SK-N-MC (cell line): ENCODE measurements around the gene JMJD7.

Source experiments
- EZH2 ChIP-seq: fragments of 200-600 bp; sonication (generic); IDR thresholded peaks from one replicate; pipeline ENCODE4 v1.6.1; 2017; ENCODE audit warnings: antibody characterized with exemption
- FOXP2 ChIP-seq: optimal IDR thresholded peaks from 2 replicates; pipeline ENCODE3; 2011; ENCODE audit warnings: mild to moderate bottlenecking, moderate library complexity; ENCODE audit not compliant: insufficient read depth; ENCODE audit errors: extremely low read length, control extremely low read depth
- POLR2AphosphoS5 ChIP-seq: IDR thresholded peaks from 2 replicates; pipeline ENCODE4 v1.6.1; 2012; ENCODE audit warnings: mild to moderate bottlenecking, low read depth, low read length, borderline replicate concordance

- no peak for TF ChIP-seq POLR2AphosphoS5
- no peak for TF ChIP-seq EZH2
- TF ChIP-seq FOXP2: no peak
These were observed 10.1 kb upstream of the JMJD7 start for GRCh38 chr15:41817781-41818180.
